ENCODE data around the gene UBL7.
"Not testable (repeated sequence)": the region's sequence is repeated elsewhere in the genome, so short reads cannot be mapped to it uniquely, and the experiment has no call there.

UBL7 gene

GRCh38 chr15:74463634-74464033 is 2.7 kb upstream of the UBL7 start:
- DNase-seq, result no peak

- no peak for DNase-seq
Observed at GRCh38 chr15:74461847-74462511, 1.0 kb upstream of the UBL7 start.

- no peak for DNase-seq
Observed at GRCh38 chr15:74460298-74460697, 662 bp downstream of the UBL7 start.

GRCh38 chr15:74459798-74460197 is 1.2 kb downstream of the UBL7 start:
- not testable (repeated sequence) for DNase-seq

- no peak for DNase-seq
Observed at GRCh38 chr15:74458473-74458872, 2.5 kb downstream of the UBL7 start.

GRCh38 chr15:74457036-74457435 is 3.9 kb downstream of the UBL7 start:
- peak; percentile 13 for DNase-seq

DNA sequence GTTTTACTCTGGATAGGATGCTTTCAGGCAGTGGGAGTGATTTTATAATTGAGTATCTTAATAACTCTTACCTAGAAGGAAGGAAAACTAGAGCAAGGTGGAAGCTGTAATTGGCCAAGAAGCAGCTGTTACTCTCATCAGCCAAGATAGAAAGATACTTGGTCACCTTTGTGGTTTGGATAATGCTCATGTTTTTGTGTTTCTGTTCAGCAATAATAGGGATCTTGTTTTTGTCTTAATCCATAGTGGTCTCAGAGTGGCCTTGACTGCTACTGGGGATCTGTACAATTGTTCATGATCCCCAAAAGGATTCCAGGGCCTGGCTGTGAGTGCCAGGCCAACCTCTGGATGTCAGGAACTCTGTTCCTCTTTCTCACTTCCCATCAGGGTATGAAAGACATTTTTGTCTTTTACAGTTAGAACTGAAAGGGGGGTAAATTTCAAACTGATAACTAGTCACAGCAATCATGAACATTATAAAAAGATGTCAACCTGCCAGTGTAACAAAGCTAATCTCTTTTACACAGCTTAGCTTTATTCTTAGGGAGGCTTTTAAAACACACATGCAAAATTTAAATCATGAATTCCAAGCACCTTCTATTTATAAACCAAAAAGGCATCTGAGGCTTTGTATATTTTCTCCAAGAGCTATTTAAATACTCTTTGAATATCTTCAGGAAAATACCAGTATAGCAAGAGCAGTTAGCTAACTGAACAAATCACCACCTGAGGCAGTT is 6.0 kb downstream of the UBL7 start:
- DNase-seq, result no peak

- peak; percentile 33 for DNase-seq
Observed at GRCh38 chr15:74453925-74454763, 6.8 kb downstream of the UBL7 start.

- peak; percentile 39 for DNase-seq
Observed at GRCh38 chr15:74451861-74452835, 8.8 kb downstream of the UBL7 start.

DNA sequence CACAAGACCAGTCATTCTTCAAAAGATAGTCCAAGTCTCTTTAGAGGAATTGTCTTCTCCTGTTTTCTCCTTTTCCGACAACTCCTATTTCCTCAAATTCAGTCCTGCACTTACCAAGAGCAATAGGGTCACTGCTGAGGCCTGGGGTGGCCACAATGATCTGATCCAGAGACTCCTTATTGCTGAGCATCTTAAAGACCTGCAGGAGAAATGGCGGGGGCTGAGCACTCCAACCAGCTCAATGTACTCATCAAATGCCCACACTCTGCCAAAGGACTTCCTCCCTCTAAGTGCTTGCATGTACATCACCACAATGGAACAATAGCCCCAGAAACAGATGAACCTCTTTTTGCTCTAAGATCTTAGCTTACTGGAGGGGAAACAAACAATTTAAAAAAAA is 9.6 kb downstream of the UBL7 start:
- DNase-seq, result peak; percentile 33

- DNase-seq, result peak; percentile 39
Observed at GRCh38 chr15:74449643-74450205, 11.2 kb downstream of the UBL7 start.

DNA sequence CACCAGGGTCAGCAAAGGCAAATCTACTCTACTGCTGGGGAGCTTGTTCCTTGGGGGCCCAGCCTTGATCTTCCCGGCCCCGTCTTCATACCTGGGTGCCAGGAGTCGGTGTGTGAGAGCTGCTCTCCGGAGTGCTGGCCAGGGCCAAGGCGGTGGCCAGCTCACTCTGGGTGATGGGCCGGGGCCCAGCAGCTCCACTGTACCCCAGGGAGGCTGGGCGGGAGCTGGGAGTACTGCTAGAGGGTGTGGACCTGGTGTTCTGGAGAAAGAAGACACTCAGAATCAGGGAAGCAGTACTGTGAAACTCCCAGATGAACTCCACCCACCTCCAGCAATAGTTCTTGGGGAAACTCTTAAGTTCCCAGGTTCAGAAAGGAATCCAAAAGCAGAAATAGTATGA is 11.9 kb downstream of the UBL7 start:
- DNase-seq, result peak; percentile 17

DNA sequence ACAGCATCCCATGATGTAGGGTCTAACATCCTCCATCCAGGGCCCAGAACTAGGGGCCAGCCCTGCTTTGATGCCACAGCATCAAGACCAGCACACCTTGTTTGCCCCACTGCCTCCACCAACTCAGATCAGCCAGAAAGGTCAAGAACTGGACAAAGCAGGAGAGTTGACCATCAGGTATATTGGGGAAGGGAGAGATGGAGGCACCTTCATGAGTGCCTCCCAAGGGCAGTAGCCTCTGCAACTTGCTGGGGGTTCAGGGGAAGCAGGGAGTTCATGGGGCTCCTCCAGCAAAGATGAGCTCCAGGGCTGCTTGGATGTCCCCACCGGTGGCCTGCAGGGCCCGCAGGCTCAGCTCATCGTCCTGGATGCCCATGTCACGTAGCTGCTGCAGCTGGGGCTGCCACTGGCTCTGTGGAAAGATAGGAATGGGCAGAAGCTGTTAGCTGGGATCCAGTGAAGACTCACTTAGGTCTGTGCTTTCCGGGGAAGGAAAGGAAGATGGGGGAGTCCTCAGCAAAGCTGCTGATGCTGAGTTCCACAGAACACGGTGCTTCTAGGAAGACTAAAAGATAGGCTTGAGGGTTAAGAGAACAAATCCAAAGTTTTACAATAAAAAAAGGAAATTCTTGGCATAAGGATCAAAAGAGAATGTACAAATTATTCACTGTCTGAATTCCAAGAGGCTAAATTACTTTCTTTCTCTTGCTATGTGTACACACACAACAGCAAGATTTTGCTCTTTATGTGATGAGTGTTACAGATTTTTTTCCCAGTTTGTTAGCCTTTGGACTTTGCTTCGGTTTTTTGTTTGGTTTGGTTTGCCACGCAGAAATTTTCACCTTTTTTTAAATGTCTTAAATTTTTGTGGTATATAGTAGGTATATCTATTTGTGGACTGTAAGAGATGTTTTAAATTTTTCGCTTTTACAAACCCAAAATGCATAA is 14.9 kb downstream of the UBL7 start:
- DNase-seq, result peak; percentile 43

DNA sequence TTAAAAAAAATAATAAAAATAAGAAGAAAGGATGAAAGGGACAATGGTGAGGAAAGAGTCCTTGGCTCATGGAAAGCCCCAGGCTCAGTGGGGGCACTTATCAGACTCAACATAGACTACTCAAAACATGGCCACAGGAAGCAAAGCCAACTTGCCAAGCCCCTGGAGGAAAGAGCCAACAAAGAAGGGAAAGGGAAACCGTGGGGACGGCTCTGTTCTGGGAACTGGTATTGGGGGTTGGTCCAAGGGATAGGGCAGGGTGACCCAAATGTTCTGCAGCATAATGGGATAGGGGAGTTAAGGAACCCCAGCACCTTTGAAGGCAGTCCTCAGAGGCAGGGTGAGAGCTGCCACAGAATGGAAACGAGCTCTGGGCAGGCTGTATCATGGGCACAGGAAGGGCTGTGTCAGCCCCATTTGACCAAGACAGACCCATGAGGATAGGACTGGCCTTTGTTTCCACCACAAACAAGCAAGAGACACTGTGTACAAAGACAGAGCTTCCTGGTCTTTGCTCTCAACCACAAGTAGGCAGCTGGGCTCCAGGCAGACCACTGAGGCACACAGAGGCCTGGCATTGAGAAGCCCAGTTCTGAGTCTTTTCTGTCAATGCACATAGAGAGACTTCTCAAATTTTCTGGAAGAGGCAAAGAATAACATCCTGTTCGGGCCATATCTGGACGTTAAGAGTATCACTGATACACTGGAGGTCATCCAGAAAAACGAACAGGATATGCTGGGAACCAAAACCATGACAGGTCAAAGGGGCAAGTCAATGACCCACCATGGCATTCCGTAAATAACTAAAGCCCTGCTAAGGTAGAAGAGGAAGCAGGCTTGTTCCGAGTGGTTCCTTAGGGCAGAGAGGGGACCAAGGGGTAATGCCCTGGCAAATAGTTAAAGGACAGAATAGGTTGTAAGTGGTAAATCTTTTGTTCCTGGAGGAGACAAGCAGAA is 16.6 kb downstream of the UBL7 start:
- DNase-seq, result no peak

- no peak for DNase-seq
Observed at GRCh38 chr15:74443100-74443909, 17.7 kb downstream of the UBL7 start.

GRCh38 chr15:74442604-74443003 is 18.4 kb downstream of the UBL7 start:
- DNase-seq, result no peak

DNA sequence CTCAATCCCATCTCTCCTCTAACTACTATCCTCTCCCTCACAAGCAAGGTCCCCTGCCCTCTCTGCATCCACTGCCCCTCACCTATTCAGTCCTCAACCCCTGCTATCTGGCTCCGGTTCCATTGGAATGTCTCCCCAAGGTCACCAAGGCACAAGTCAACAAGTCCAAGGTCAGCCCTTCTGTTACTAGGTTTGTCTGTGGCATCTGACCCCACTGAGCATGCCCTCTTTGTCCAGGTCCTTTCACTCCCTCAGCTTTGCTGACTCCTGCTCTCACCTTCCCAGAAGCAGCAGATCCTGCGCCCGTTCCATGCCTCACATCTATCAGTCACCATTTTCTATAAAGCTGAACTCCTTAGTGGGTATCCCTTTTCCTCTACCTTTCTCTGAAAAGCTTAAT is 18.9 kb downstream of the UBL7 start:
- no peak for DNase-seq

- no peak for DNase-seq
Observed at GRCh38 chr15:74441248-74441941, 19.6 kb downstream of the UBL7 start.
